HFFc6 (cell line): ENCODE data around the gene KIAA0753. TPM values are rescaled to one million over a fixed set of nuclear protein-coding genes. Genes with fewer than 3 reads are reported as not detected.

Source experiments
- DNase-seq: peaks from one replicate; pipeline ENCODE4 v3.0.0-alpha.2; 2018
- H3K27ac Mint-ChIP-seq: 2 replicates; pipeline ENCODE4 v1.8.0; 2020; ENCODE audit warnings: mild to moderate bottlenecking, mixed read lengths
- H3K27me3 Mint-ChIP-seq: 2 replicates; pipeline ENCODE4 v1.8.0; 2021; ENCODE audit warnings: mild to moderate bottlenecking, moderate library complexity, mixed read lengths; ENCODE audit not compliant: insufficient read depth
- H3K36me3 Mint-ChIP-seq: 2 replicates; pipeline ENCODE4 v1.8.0; 2021; ENCODE audit warnings: low read depth, mixed read lengths
- H3K4me1 Mint-ChIP-seq: 2 replicates; pipeline ENCODE4 v1.8.0; 2020; ENCODE audit warnings: low read depth, mixed read lengths
- H3K4me3 Mint-ChIP-seq: 2 replicates; pipeline ENCODE4 v1.8.0; 2020; ENCODE audit warnings: mild to moderate bottlenecking, moderate library complexity, mixed read lengths
- H3K9me3 Mint-ChIP-seq: 2 replicates; pipeline ENCODE4 v1.8.0; 2020; ENCODE audit warnings: mild to moderate bottlenecking, mixed read lengths
- CTCF ChIP-seq: fragments of 200-600 bp; sonication (generic); IDR thresholded peaks from 2 replicates; pipeline ENCODE4 v1.5.0; 2021; ENCODE audit warnings: antibody characterized with exemption, mild to moderate bottlenecking
- total RNA-seq, 6 experiments: library from RNA; stranded (reverse); fragmentation: NEBNext Ultra II Directional; extraction: Animal tissue kit (Norgen Biotek cat#: 25700); gene quantifications; 2 replicates in 1 of 6; 3 replicates in 5 of 6; pipeline ENCODE4 v1.2.3, GENCODE V29; 2021

KIAA0753 gene
- total RNA-seq, 6 experiments from 2014 or later: 15.1 to 17.8 (median 16.4) TPM

GRCh38 chr17:6578491-6578890 lies 62.0 kb downstream of the KIAA0753 start:
- no peak overlapping the region for H3K4me3 Mint-ChIP-seq
- H3K9me3 Mint-ChIP-seq: peaks cover 3% of the 10 kb centered on the region; the same call in 1 of the 2 replicates
- peaks cover 46% of the 10 kb centered on the region for H3K36me3 Mint-ChIP-seq
- DNase-seq: no peak
- H3K4me1 Mint-ChIP-seq: peaks cover 32% of the 10 kb centered on the region
- no peaks in the 10 kb centered on the region; the same call in 1 of the 2 replicates for H3K27me3 Mint-ChIP-seq
- H3K27ac Mint-ChIP-seq: no peak overlapping the region
- TF ChIP-seq CTCF: no peak

- H3K27me3 Mint-ChIP-seq: no peaks in the 10 kb centered on the region; the same call in 1 of the 2 replicates
- H3K4me1 Mint-ChIP-seq: peaks cover 32% of the 10 kb centered on the region
- no peak for TF ChIP-seq CTCF
- peaks cover 40% of the 10 kb centered on the region for H3K36me3 Mint-ChIP-seq
- no peak overlapping the region for H3K4me3 Mint-ChIP-seq
- no peak for DNase-seq
- H3K9me3 Mint-ChIP-seq: no peaks in the 10 kb centered on the region
- H3K27ac Mint-ChIP-seq: no peak overlapping the region
These were observed 62.7 kb downstream of the KIAA0753 start for GRCh38 chr17:6577686-6578263.

GRCh38 chr17:6576038-6576785 lies 64.3 kb downstream of the KIAA0753 start:
- Mint-ChIP-seq H3K9me3 (no peaks in the 10 kb centered on the region), H3K27ac (peak overlapping the region; percentile 94), H3K36me3 (peaks cover 29% of the 10 kb centered on the region), H3K4me1 (peaks cover 32% of the 10 kb centered on the region), H3K4me3 (no peak overlapping the region; the same call in 1 of the 2 replicates), H3K27me3 (peaks cover 3% of the 10 kb centered on the region)
- no peak for DNase-seq
- TF ChIP-seq CTCF: no peak

GRCh38 chr17:6575596-6575988 lies 64.9 kb downstream of the KIAA0753 start:
- no peak for TF ChIP-seq CTCF
- Mint-ChIP-seq H3K27ac (peak overlapping the region; percentile 94), H3K27me3 (peaks cover 4% of the 10 kb centered on the region), H3K4me3 (peak overlapping the region; percentile 62), H3K36me3 (peaks cover 29% of the 10 kb centered on the region), H3K9me3 (no peaks in the 10 kb centered on the region), H3K4me1 (peaks cover 32% of the 10 kb centered on the region)
- no peak for DNase-seq

- Mint-ChIP-seq H3K9me3 (no peaks in the 10 kb centered on the region), H3K36me3 (peaks cover 29% of the 10 kb centered on the region), H3K27ac (peak overlapping the region; percentile 94), H3K27me3 (peaks cover 4% of the 10 kb centered on the region), H3K4me1 (peaks cover 32% of the 10 kb centered on the region), H3K4me3 (peak overlapping the region; percentile 62)
- DNase-seq: peak; percentile 71
- TF ChIP-seq CTCF: no peak
These were observed 65.6 kb downstream of the KIAA0753 start for GRCh38 chr17:6574687-6575595.
